ENCODE measurements around the gene BBS10.
"Not testable (repeated sequence)": the region's sequence is repeated elsewhere in the genome, so short reads cannot be mapped to it uniquely, and the experiment has no call there.

The BBS10 gene

GRCh38 chr12:76348079-76348901 is at the start of gene BBS10:
Gene BBS10 (minus strand): TSS chr12:76348415. CDS start chr12:76348358, 57 bp downstream.
- peak; percentile 85 to 89 for DNase-seq

GRCh38 chr12:76391461-76391860 is 43.2 kb upstream of the BBS10 start:
- no peak for DNase-seq

- DNase-seq = no peak
These were observed 39.4 kb upstream of the BBS10 start for GRCh38 chr12:76387614-76388013.

- DNase-seq = no peak
These were observed 36.3 kb upstream of the BBS10 start for GRCh38 chr12:76384560-76384959.

GRCh38 chr12:76383988-76384387 is 35.8 kb upstream of the BBS10 start:
- no peak for DNase-seq

GRCh38 chr12:76379261-76379660 is 31.0 kb upstream of the BBS10 start:
- DNase-seq = no peak

GRCh38 chr12:76376876-76377275 is 28.7 kb upstream of the BBS10 start:
- DNase-seq = not testable (repeated sequence)

GRCh38 chr12:76375939-76376338 is 27.7 kb upstream of the BBS10 start:
- DNase-seq = no peak

- DNase-seq = no peak
These were observed 27.3 kb upstream of the BBS10 start for GRCh38 chr12:76375470-76375869.

GRCh38 chr12:76374386-76375020 is 26.3 kb upstream of the BBS10 start:
- DNase-seq = no peak

- no peak for DNase-seq
These were observed 20.0 kb upstream of the BBS10 start for GRCh38 chr12:76368230-76368629.

GRCh38 chr12:76366163-76366562 is 17.9 kb upstream of the BBS10 start:
- DNase-seq = no peak

GRCh38 chr12:76364131-76364530 is 15.9 kb upstream of the BBS10 start:
- not testable (repeated sequence) for DNase-seq

- no peak for DNase-seq
These were observed 12.1 kb upstream of the BBS10 start for GRCh38 chr12:76360316-76360715.

GRCh38 chr12:76356071-76356470 is 7.9 kb upstream of the BBS10 start:
- DNase-seq = no peak

- DNase-seq = peak in 1 of 2 donors; percentile 7
These were observed 1.3 kb downstream of the BBS10 start for GRCh38 chr12:76346798-76347420.

- no peak for DNase-seq
These were observed 2.0 kb downstream of the BBS10 start for GRCh38 chr12:76346236-76346635.

- DNase-seq = no peak
These were observed 2.6 kb downstream of the BBS10 start for GRCh38 chr12:76345569-76345968.

GRCh38 chr12:76341436-76342030 is 6.7 kb downstream of the BBS10 start:
- no peak for DNase-seq

GRCh38 chr12:76340680-76341435 is 7.4 kb downstream of the BBS10 start:
- DNase-seq = no peak

- DNase-seq = no peak
These were observed 10.6 kb downstream of the BBS10 start for GRCh38 chr12:76337583-76337982.

- DNase-seq = no peak
These were observed 15.6 kb downstream of the BBS10 start for GRCh38 chr12:76332606-76333005.

- no peak for DNase-seq
These were observed 18.6 kb downstream of the BBS10 start for GRCh38 chr12:76329606-76330005.

Measured in CD4-positive, alpha-beta T cell treated with Interleukin-1 beta for 1 hour (primary cell).